Activated T-cell treated with anti-CD3 and anti-CD28 coated beads, Interleukin-2, amount 50 U/mL, for 4 hours (primary cell): ENCODE measurements around the gene MAGI3. TPM values are rescaled to one million over a fixed set of nuclear protein-coding genes. Genes with fewer than 3 reads are reported as not detected.
"Not testable (repeated sequence)": the region's sequence is repeated elsewhere in the genome, so short reads cannot be mapped to it uniquely, and the experiment has no call there.

Source experiments
- ATAC-seq, 2 donors: fragments of 200-7000 bp; cut with Tn5 transposase; one replicate each; pipeline ENCODE4 v1.10.0; 2021
- DNase-seq: peaks from one replicate; pipeline ENCODE4 v3.0.0-alpha.2; 2020
- H3K27me3 Mint-ChIP-seq: one replicate; pipeline ENCODE4 v1.8.0; 2021; ENCODE audit warnings: low read depth, mixed read lengths
- H3K36me3 Mint-ChIP-seq: one replicate; pipeline ENCODE4 v1.8.0; 2022; ENCODE audit warnings: mixed read lengths; ENCODE audit not compliant: insufficient read depth
- H3K4me1 Mint-ChIP-seq: one replicate; pipeline ENCODE4 v1.8.0; 2021; ENCODE audit warnings: low read depth, mixed read lengths
- H3K4me3 Mint-ChIP-seq: one replicate; pipeline ENCODE4 v1.8.0; 2021; ENCODE audit warnings: mild to moderate bottlenecking, moderate library complexity, mixed read lengths
- H3K9me3 Mint-ChIP-seq: one replicate; pipeline ENCODE4 v1.8.0; 2021; ENCODE audit warnings: mixed read lengths
- total RNA-seq, 3 donors: library from RNA; stranded (reverse); gene quantifications; one replicate each; pipeline ENCODE4 v1.2.1, GENCODE V29; 2021

MAGI3 gene
- total RNA-seq, 3 donors from 2014 or later, result 2.3 to 2.5 (median 2.5) TPM

- peaks cover 1% of the 10 kb centered on the region for H3K4me1 Mint-ChIP-seq
- DNase-seq, result no peak
- ATAC-seq, result no peak
Measured at GRCh38 chr1:113691184-113691583, 300.9 kb downstream of the MAGI3 start.

GRCh38 chr1:113692342-113692741 lies 302.0 kb downstream of the MAGI3 start:
- Mint-ChIP-seq H3K4me1 (peaks cover 1% of the 10 kb centered on the region), H3K27me3 (no peaks in the 10 kb centered on the region), H3K36me3 (peaks cover 28% of the 10 kb centered on the region), H3K9me3 (peaks cover 29% of the 10 kb centered on the region), H3K4me3 (no peak overlapping the region)
- no peak for ATAC-seq
- no peak for DNase-seq

More at GRCh38 chr1:113691184-113691583, 300.9 kb downstream of the MAGI3 start:
- Mint-ChIP-seq H3K36me3 (peaks cover 24% of the 10 kb centered on the region), H3K4me3 (no peak overlapping the region), H3K9me3 (peaks cover 29% of the 10 kb centered on the region), H3K27me3 (no peaks in the 10 kb centered on the region)

- no peak for ATAC-seq
- peaks cover 29% of the 10 kb centered on the region for H3K9me3 Mint-ChIP-seq
- DNase-seq, result no peak
- H3K4me3 Mint-ChIP-seq, result no peak overlapping the region
- H3K36me3 Mint-ChIP-seq, result peaks cover 28% of the 10 kb centered on the region
- H3K4me1 Mint-ChIP-seq, result peaks cover 1% of the 10 kb centered on the region
- H3K27me3 Mint-ChIP-seq, result no peaks in the 10 kb centered on the region
Measured at GRCh38 chr1:113692824-113693431, 302.6 kb downstream of the MAGI3 start.

- peaks cover 24% of the 10 kb centered on the region for H3K36me3 Mint-ChIP-seq
- H3K9me3 Mint-ChIP-seq, result peaks cover 29% of the 10 kb centered on the region
- no peak for ATAC-seq
- peaks cover 1% of the 10 kb centered on the region for H3K4me1 Mint-ChIP-seq
- no peaks in the 10 kb centered on the region for H3K27me3 Mint-ChIP-seq
- no peak for DNase-seq
- no peak overlapping the region for H3K4me3 Mint-ChIP-seq
Measured at GRCh38 chr1:113694910-113695309, 304.6 kb downstream of the MAGI3 start.

- ATAC-seq (no peak), DNase-seq (no peak)
- Mint-ChIP-seq H3K9me3 (no peaks in the 10 kb centered on the region), H3K27me3 (no peaks in the 10 kb centered on the region), H3K36me3 (peaks cover 9% of the 10 kb centered on the region), H3K4me3 (no peak overlapping the region), H3K4me1 (peaks cover 9% of the 10 kb centered on the region)
Measured at GRCh38 chr1:113701429-113701828, 311.1 kb downstream of the MAGI3 start.

GRCh38 chr1:113714606-113715269 lies 324.4 kb downstream of the MAGI3 start:
- no peak overlapping the region for H3K4me3 Mint-ChIP-seq
- DNase-seq (no peak), ATAC-seq (no peak)
- H3K4me1 Mint-ChIP-seq, result no peaks in the 10 kb centered on the region
- H3K27me3 Mint-ChIP-seq, result no peaks in the 10 kb centered on the region
- H3K9me3 Mint-ChIP-seq, result peaks cover 11% of the 10 kb centered on the region
- peaks cover 39% of the 10 kb centered on the region for H3K36me3 Mint-ChIP-seq

GRCh38 chr1:113717506-113717905 lies 327.2 kb downstream of the MAGI3 start:
- not testable (repeated sequence) for H3K4me3 Mint-ChIP-seq, DNase-seq, H3K4me1 Mint-ChIP-seq, ATAC-seq, H3K27me3 Mint-ChIP-seq
- Mint-ChIP-seq H3K36me3 (peaks cover 38% of the 10 kb centered on the region), H3K9me3 (peaks cover 11% of the 10 kb centered on the region)

- peaks cover 42% of the 10 kb centered on the region for H3K36me3 Mint-ChIP-seq
- H3K4me1 Mint-ChIP-seq, H3K4me3 Mint-ChIP-seq, H3K27me3 Mint-ChIP-seq, DNase-seq, ATAC-seq: not testable (repeated sequence)
- peaks cover 11% of the 10 kb centered on the region for H3K9me3 Mint-ChIP-seq
Measured at GRCh38 chr1:113718621-113719020, 328.3 kb downstream of the MAGI3 start.

GRCh38 chr1:113721010-113721409 lies 330.7 kb downstream of the MAGI3 start:
- Mint-ChIP-seq H3K27me3 (no peaks in the 10 kb centered on the region), H3K36me3 (peaks cover 50% of the 10 kb centered on the region), H3K4me1 (no peaks in the 10 kb centered on the region), H3K9me3 (peaks cover 11% of the 10 kb centered on the region), H3K4me3 (no peak overlapping the region)
- DNase-seq (no peak), ATAC-seq (no peak)

- Mint-ChIP-seq H3K4me1 (peaks cover 2% of the 10 kb centered on the region), H3K4me3 (no peak overlapping the region), H3K36me3 (peaks cover 12% of the 10 kb centered on the region), H3K9me3 (no peaks in the 10 kb centered on the region), H3K27me3 (no peaks in the 10 kb centered on the region)
- DNase-seq (no peak), ATAC-seq (no peak)
Measured at GRCh38 chr1:113732802-113733201, 342.5 kb downstream of the MAGI3 start.

- Mint-ChIP-seq H3K36me3 (peaks cover 9% of the 10 kb centered on the region), H3K27me3 (no peaks in the 10 kb centered on the region), H3K9me3 (no peaks in the 10 kb centered on the region), H3K4me3 (no peak overlapping the region), H3K4me1 (peaks cover 2% of the 10 kb centered on the region)
- ATAC-seq (no peak), DNase-seq (no peak)
Measured at GRCh38 chr1:113734357-113735055, 344.2 kb downstream of the MAGI3 start.
